Activated T-helper 1 cell treated with anti-CD3 and anti-CD28 coated beads, Interleukin-12 subunit alpha, Interleukin-12 subunit beta, Interleukin-2, Interleukin-4 antibody, amounts not matched to agents 30 ng/mL and 10 ng/mL and 1 ng/mL, durations not matched to agents 14 hours and 24 hours and 36 hours (primary cell): ENCODE results near the gene SLC19A3. TPM values are rescaled to one million over a fixed set of nuclear protein-coding genes. Genes with fewer than 3 reads are reported as not detected.

ENCODE experiments used
- DNase-seq: peaks from one replicate; pipeline ENCODE4 v3.0.0; 2021; ENCODE audit warnings: low spot score
- H3K27ac Mint-ChIP-seq: one replicate; pipeline ENCODE4 v1.8.0; 2021; ENCODE audit warnings: mild to moderate bottlenecking, mixed read lengths
- H3K27me3 Mint-ChIP-seq: one replicate; pipeline ENCODE4 v1.8.0; 2022; ENCODE audit warnings: mild to moderate bottlenecking, moderate library complexity, mixed read lengths; ENCODE audit not compliant: insufficient read depth
- H3K36me3 Mint-ChIP-seq: one replicate; pipeline ENCODE4 v1.8.0; 2021; ENCODE audit warnings: low read depth, mixed read lengths
- H3K4me1 Mint-ChIP-seq: one replicate; pipeline ENCODE4 v1.8.0; 2021; ENCODE audit warnings: low read depth, mixed read lengths
- H3K4me3 Mint-ChIP-seq: one replicate; pipeline ENCODE4 v1.8.0; 2021; ENCODE audit warnings: mild to moderate bottlenecking, moderate library complexity, mixed read lengths
- H3K9me3 Mint-ChIP-seq: one replicate; pipeline ENCODE4 v1.8.0; 2021; ENCODE audit warnings: mixed read lengths
- intact Hi-C: fragments of 100-400 bp; cut with micrococcal nuclease; formaldehyde crosslinking; loops from one replicate; pipeline ENCODE4 v1.15.1; 2024
- total RNA-seq: library from RNA; stranded (reverse); gene quantifications from 2 replicates; pipeline ENCODE4 v1.2.3, GENCODE V29; 2022

SLC19A3 gene
- total RNA-seq, 1 donor from 2014 or later, result not detected

GRCh38 chr2:227643990-227644551 lies 73.8 kb downstream of the SLC19A3 start:
- H3K9me3 Mint-ChIP-seq, result no peaks in the 10 kb centered on the region
- no peak overlapping the region for H3K27ac Mint-ChIP-seq
- H3K4me1 Mint-ChIP-seq, result no peaks in the 10 kb centered on the region
- DNase-seq, result no peak
- H3K4me3 Mint-ChIP-seq, result no peak overlapping the region
- intact Hi-C loops, result no loop called here
- H3K27me3 Mint-ChIP-seq, result peaks cover 3% of the 10 kb centered on the region
- no peaks in the 10 kb centered on the region for H3K36me3 Mint-ChIP-seq

GRCh38 chr2:227642656-227643055 lies 75.2 kb downstream of the SLC19A3 start:
- DNase-seq, result no peak
- Mint-ChIP-seq H3K36me3 (no peaks in the 10 kb centered on the region), H3K27ac (no peak overlapping the region), H3K27me3 (peaks cover 3% of the 10 kb centered on the region), H3K4me1 (no peaks in the 10 kb centered on the region), H3K9me3 (no peaks in the 10 kb centered on the region), H3K4me3 (no peak overlapping the region)
- intact Hi-C loops, result no loop called here

GRCh38 chr2:227634201-227634600 lies 83.6 kb downstream of the SLC19A3 start:
- no peaks in the 10 kb centered on the region for H3K4me1 Mint-ChIP-seq
- intact Hi-C loops, result no loop called here
- no peak overlapping the region for H3K4me3 Mint-ChIP-seq
- DNase-seq, result no peak
- H3K9me3 Mint-ChIP-seq, result no peaks in the 10 kb centered on the region
- H3K27me3 Mint-ChIP-seq, result peaks cover 16% of the 10 kb centered on the region
- no peak overlapping the region for H3K27ac Mint-ChIP-seq
- no peaks in the 10 kb centered on the region for H3K36me3 Mint-ChIP-seq

Other genes with a start within 250 kb of the SLC19A3 start
- 239 and 252 TPM in 2 replicates for gene AGFG1, start 245.9 kb downstream of the SLC19A3 start, total RNA-seq
- not detected in 2 replicates for gene SCYGR2, start 119.1 kb downstream of the SLC19A3 start, total RNA-seq
- gene SCYGR3, start 103.2 kb downstream of the SLC19A3 start, total RNA-seq, result not detected in 2 replicates
- not detected in 2 replicates for gene SCYGR4, start 100.5 kb downstream of the SLC19A3 start, total RNA-seq
- not detected in 2 replicates for gene SCYGR5, start 51.2 kb downstream of the SLC19A3 start, total RNA-seq
- gene SCYGR6, start 6.7 kb upstream of the SLC19A3 start, total RNA-seq, result not detected in 2 replicates
- not detected in 2 replicates for gene SCYGR7, start 10.3 kb upstream of the SLC19A3 start, total RNA-seq
- gene SCYGR8, start 27.9 kb upstream of the SLC19A3 start, total RNA-seq, result not detected in 2 replicates
- gene CCL20, start 95.8 kb upstream of the SLC19A3 start, total RNA-seq, result 1.2 and 3.2 TPM in 2 replicates
- gene DAW1, start 153.6 kb upstream of the SLC19A3 start, total RNA-seq, result not detected in 2 replicates